Measurements from ENCODE around the gene ZIC4.

ZIC4 gene

DNA sequence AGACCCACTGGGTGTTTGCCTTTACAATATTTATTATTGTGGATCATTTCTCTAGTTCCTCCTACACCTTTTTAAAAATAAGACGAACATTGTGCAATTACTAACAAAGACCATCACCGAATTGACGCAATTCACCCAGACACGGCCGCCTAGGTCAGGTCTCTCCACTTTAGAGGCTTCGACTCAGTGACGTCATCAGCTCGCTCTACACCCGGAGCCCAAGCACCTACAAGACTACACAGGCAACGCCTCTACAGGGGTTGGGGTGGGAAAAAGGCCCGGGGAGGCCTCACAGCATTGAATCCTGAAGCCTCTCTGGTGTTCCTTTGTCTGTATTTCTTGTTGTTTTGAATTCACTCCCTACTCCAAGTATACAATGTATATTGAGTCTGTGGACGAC is 16.6 kb downstream of the ZIC4 start:
- DNase-seq, result no peak

DNA sequence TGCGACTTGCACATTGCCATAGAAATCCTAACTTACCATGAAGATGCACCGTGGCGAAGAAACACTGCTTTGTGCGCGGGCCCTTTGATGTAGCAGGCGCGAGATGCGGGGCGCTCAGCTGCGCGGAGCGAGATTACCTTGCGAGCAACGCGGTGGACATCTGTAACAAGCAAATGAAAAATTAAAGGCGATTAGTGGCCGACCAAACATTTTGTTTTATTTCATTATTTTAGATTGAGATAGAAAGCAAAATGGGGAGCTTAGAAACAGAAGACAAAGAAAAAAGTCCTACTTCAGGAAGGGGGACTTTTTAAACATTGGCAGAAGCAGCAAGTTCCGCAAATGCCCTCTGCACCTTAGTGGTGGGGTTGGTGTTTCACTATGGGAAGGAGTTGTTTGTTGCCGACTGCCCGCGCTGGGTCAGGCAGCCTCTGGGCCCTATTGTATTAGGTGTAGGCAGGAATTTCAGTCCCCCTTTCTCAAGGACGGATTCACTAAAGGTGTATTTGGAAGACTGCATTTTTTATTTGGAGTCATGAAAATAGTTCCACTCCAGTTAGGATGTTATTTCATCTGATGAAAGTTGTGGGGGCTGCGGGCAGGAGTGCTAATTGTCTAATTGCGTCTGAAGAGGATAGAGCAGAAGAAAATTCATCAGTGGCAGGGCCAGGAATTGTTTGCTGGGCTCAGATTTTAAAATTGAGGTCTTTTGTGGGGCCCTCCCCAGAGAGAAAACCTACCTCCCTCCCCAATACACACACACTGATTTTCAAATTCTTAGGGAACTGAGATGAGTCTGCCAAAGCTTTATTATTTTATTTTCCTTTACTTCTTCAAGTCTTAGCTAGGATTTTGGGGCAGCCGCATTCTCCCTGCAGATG is 17.4 kb downstream of the ZIC4 start:
- DNase-seq, result no peak

DNA sequence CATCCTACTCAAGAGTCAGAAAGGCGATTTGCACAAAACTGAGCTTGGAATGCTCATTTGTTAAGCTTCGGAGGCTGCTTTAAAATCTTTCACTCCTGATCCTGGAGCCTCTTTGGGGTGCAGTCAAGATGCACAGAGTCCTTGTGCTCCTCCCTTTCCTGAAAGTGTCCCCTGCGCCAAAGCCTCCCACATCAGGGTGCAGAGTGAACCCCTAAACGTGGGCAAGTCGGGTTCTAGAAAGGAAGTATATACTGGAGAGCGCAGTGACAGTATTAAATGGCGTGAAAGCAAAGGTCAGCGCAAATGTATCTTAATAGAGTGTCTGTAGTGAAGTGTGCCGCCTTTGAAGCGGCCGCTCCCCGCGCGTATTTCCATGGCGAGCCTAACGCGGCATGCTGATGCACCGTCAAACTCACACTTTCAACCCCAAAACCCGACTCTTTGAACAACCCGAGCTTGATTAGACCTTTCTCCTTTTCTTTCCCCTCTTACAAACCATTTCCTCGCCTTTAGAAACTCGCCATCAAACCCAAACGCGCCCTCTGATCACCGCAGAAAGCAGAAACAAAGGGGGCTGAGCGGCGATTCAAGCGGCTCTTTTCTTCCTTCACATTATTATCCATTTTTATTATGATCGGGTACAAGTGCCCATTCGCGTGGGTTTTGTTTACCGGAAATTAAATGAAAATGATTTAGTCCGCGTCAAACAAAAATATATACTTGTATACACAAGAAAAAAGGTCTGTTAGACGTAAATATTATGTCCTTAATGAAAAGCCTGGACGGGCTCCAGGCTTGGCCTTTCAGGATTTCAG is 18.3 kb downstream of the ZIC4 start:
- no peak for DNase-seq

DNA sequence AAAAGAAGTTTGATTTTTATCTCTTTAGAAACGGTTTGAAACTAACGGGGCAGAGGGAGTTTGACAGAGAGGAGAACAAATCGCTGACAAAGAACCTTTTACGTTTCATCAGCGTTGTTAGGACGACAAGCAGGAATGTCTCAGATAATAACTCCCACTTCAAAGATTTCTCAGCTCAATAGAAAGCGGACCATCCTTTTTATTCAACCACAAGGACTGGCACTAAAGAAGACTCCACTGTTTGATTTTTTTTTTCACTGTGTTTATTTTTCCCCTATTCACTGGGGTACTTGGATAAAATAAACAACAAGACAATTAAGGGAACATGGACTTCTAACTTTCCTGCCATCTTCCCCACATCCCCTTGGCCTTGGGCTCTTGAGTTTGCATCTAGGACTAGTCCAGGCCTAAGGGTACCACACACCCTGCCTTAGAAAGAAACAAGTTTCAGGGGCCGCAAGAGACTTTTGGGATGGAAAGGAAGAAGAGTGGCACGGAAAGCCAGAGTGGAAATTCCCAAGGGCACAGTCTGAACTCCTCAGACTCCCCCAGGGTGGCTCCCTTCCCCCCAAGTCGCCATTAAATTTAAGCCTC is 19.0 kb downstream of the ZIC4 start:
- DNase-seq, result no peak

DNA sequence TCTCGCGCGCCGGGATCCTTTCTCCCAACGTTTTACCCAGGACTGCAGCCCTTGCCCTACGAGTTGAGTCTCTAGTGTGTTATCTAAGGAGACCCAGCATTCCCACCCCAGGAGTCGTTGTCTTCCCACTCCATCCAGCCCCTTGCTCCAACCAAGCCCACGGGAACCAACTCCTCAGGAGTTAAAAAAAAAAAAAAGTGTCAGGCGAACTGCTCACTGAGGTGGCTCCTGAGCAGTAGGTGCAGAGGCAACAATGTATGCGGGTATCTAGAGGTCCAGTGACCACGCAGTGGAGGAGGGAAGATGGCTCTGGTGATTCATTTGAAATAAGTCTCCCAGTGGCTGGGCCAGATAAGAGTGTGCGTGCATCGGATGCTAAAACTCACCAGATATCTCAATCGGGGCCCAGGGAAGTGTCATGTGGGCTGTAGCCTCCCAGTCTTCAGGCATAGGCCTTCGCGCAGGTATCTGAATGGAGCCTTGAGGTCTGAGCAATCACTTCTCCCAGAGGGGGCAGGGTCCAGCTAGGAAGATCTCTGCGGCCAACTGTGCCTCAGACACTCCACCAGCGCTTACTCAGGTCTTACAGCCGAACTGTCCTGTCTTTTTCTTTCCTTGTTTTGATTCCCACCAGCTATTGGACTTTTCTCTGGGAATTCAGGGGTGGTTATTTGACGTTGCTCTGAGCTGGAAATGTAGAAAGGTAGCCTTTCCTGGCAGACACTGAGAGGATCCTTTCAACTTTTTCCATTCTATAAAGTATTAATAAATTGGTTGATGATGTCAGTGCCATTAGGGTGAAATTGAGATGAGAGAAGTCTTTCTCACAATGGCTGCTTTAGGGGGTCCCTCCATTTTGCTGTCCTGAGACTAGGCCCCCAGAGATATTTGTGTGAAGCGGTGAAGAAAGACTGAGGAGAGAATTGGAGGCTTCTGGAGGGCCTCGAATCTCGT is 21.0 kb downstream of the ZIC4 start:
- no peak for DNase-seq

DNA sequence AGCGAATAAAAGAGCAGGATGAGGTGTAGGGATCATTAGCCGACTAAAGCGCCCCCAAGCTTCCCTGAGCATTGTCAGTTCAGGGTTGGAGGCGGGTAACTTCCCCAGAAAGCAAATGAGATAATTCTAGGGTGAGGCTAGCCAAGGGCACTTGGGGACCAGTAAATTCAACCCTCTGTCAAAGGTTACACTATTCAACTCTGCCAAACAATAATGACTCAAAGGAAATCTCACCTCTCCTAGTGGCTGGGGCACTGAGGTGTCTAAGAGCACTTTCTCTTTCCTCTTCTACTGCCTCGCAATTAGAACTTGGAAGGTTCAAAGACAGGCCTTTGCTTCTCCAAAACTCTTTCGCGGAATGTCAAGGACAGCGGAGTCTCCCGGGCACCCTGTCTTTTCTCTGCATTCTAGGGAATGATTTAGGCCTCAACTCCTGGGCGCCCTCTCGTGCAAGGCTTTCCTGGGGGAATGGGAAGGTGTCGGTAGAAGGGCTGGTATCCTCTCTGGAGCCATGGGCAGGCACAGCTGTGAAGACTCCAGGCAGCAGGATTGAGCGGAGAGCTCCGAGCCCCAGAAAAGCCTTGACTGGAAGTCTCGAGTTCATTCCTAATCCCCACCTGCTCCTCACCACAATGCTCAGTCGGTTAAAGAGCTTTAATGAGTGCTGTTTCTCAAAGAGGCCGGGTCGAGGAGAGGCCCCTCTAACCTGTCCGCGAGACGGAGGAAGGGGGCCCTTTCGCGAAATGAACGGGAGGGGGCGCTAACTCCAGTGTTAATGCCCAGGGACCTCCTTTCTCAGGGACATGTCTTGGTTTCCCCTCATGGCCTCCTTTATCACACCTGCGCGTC is 21.9 kb downstream of the ZIC4 start:
- no peak for DNase-seq

DNA sequence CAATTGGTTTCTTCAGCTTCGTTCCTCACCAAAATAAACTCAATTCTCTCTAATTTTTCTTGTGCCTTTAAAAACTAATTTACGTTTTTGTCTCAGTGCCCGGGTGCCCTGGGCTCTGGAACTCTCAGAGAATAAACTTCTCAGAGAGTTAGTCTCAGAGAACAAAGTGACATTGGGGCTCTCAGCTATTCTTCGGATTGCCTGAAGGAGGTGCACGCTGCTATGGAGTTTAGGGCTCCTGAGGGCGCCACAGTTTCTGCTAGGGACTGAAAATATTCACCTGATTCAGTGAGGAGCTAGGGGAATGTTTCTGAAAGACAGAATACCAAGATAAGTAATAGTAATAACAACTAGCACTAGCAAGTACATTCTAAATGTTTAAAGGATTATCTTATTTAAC is 22.7 kb downstream of the ZIC4 start:
- no peak for DNase-seq

DNA sequence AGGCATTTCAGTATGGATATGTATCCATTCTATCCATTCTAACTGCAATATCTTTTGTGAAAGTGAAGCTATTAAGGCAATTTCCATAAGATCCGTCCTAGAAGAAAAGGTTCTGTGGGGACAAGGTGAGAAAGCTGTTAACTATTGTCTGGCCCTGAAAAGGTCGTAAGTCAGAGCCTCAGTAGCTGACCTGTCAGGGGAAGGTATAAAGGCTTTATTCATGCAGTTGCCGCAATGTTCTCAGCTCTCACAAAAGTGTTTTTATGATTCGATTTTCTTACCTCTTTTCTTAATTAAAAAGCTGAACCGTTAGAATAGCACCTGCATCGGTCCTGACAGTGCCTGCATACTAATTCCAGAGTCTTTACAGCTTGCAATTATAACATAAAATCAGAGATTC is 24.7 kb downstream of the ZIC4 start:
- DNase-seq, result no peak

DNA sequence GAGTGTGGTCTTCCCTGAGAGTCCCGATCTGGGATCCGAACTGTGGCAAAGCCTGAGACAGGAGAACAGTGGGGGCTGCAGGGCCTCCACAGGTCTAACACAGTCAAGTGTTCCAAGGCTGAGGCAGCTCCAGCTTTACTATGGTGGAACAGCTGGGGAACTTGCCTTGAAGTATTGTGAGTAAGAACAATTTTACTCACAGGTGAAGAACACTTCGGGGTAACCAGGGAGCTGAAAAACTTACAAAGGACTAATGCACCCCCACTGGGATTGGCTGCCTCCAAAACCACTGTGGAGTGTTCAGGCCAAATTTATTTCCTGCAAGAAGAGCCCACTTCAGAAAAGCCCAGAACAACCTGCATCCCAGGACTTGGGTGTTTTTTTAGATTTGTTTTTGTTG is 25.4 kb downstream of the ZIC4 start:
- no peak for DNase-seq

DNA sequence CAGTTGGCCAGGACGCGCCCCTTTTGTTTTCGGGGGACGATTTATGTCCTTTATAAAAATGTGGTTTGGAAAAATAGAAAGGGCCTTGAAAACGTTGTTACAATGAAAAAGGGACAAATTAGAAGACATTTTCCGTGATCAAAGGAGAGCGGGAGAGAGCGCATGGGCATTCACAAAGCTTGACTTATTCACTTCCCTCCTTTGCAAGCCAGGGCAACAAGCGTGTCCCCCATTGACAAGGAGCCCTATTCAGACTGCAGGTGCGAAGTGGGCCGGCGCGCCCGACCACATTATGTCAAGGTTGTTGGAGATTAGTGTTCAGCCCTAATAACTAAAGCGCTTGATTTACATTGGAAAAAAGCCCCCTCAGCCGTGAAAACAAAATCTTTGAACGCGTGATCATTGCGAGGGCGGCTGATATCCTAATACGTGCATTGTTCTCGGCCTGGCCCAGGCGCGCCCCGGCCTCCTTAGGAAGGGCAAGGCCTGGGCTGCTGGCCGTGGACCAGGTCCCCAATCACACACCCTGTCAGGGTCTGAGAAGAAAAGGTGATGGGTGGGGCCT is 25.9 kb downstream of the ZIC4 start:
- DNase-seq, result no peak

DNA sequence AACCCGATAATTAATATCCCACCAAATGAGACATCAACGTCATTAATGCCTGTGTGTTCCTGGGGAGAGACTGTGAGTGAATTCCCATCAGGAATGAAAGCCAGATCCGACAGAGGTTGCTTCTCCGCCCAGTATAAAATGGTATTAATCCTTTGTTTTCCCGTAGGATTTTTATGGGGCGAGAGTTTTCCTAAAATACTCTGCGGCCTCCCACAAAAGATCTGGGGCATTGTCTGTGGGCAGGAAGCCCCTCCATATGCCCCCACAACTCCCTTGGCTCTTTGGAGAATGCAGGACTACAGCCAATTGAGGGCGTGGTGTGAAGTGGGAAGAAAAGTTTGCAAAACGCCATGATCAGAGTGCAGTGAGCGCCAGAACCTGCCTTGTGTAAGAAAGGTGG is 26.7 kb downstream of the ZIC4 start:
- no peak for DNase-seq

DNA sequence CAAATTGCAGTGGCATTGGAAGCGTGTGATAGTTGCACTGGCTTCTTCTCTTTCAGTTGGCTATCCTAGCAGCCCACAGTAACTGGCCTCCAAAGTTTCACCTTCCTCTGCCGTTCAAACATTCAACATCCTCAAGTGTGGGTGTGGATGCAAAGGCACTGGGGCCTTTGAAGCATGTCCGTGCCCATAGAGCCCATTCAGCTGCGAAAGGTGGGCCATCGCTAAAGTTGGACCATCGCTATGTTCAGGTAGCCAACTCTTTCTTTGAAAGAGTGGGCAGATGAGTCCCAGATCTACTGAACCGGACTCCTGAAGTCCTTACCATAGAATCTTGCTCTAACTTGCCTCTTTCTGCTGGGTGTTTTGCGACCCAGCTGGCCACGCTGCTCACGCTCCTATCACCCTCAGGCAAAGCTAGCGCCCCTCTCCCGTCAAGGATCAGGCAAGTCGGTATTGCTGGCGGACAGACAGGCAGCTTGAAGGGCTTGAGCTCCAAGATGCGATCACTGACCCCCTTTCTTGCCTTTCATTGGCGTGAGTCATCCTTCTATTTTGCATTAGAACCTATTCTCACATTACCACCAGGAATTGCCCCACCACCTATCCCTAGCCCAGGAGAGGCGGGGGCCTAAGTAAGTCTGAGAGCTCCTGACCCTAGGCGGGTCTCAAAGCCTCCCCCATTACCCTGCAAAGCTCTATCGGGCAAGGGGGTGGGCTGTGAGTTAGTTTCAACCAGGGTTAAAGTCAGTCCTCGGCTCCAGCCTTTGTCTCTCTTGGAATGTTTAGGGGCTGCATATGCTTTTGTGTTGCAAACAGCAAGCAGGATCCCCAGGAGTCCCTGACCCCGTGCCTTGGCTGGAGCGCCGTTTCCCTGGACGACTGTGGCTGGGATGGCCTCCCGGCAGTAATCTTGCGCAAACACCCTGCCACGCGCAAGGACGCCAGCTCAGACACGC is 28.7 kb downstream of the ZIC4 start:
- no peak for DNase-seq

DNA sequence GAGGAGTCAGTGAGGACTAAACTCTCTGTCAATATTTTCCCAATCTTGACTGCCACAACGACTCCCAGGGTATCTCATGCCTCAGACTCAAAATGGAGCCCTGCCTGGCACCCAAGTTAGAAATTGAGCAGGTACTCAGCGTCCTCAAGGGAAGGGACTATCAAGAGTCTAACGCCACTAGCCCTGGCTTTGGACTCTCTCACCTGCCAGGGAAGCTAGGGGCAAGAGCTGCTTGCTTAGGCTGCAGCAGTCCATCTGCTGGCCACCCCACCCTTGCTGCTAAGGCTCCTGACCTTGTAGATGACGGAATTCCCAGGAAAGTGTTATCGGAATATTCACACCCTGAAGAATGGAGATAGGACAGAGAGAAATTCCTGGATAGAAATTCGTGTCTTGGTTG is 33.0 kb downstream of the ZIC4 start:
- no peak for DNase-seq

DNA sequence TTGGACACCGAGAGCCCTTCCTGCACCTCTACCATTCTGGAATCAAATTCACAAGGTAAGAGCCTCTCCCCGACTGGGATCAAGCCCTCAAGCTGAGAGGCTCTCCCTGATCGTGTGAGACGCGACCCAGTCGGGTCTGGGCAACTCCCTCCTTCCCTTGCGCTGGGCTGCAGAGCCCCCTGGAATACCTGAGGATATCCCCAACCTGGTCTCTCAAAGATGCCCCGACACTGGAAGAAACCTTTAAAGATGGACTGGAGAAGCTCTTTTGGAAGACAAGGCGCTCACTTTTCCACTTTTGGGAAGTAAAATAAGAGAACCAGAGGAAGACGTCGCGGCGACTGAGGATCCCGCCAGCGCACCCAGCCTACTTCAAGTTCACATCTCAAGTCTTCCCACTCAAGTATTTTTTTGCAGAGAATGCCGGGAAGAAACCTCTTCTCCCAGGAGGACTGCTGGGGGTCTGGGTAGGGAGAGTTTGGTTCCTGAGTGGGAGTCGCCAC is 33.8 kb downstream of the ZIC4 start:
- DNase-seq, result no peak

DNA sequence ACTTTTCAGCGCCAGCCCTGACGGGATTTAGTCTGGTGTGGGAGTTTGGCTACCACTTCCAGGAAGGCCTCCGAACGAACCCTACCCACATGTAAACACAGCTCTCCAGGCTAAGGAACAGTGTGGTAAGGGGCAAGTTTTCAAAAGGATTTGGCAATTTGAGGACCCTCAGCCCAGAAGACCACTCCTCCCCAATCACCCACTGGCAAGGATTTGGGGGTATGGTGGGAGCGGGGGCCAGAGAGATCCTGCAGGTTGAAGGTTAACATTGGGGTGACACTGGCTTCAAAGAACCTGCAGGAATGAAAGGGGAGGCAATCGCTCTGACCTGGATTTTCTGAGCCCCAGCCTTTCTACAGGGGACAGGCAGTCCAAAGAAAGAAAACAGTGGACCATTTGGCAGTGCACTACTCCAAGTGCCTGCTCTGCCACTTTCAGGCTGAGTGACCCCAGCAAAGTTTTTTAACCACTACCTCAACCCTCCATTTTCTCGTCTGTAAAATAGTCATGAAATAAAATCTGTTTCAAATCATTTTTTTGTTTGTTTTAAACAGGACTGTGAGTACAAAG is 34.5 kb downstream of the ZIC4 start:
- no peak for DNase-seq

DNA sequence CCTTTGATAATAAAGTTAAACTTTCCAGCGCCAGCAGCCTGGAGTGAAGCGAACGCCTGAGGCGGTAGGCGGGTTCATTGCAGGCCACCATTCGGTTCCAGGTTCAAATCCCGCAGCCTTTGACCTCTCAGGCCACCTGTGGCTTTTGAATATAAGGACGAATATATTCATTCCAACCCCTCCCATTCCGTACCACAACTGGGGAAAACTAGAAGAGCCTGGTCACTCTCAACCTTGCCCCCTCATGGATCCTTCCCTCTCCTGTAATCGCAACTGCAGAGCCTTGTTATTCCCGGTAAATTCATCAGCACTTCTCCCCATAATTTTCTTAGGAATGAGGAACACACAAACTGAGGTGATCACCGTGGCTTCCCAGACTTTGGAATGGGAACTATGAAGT is 35.2 kb downstream of the ZIC4 start:
- DNase-seq, result no peak

DNA sequence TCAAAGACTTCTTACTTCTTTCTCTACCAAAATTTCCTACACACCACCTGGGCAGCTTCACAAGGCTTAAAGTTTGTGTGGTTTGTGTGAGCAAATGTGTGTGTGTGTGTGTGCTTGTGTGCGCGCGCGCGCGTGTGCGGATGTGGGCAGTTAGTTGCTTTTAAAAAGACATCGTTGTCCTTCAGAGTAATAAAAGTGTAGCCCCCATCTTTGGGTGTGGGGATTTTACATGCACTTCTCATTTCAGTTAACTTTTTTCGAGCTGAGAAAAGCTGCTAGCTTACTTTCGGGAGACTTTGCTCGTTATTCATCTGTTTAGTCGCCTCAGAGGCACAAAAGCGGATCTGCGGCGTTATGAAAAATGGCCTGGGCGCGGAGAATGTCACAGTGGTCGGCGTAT is 36.0 kb downstream of the ZIC4 start:
- no peak for DNase-seq

DNA sequence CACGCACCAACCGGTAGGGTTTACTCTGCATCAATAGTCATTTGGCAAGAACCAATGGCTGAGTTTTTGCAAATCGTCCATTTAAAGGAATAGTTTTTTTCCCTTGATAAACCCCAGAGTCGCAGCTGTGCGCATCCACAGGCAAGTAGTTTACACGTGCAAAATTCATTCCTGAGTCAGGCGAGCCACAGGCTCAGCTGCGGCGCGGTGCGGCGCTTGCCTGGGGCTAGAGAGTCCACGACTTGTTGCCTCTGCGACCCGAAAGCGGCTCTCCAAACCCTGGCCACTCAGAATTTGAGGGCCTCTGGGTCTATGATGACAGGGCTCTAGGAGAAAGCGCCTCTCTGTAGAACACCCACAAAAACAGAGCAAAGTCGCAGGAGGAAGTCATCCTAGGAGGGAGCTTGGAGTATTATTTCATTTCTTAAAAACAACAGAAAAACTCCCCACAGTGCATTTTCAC is 36.7 kb downstream of the ZIC4 start:
- DNase-seq, result no peak

DNA sequence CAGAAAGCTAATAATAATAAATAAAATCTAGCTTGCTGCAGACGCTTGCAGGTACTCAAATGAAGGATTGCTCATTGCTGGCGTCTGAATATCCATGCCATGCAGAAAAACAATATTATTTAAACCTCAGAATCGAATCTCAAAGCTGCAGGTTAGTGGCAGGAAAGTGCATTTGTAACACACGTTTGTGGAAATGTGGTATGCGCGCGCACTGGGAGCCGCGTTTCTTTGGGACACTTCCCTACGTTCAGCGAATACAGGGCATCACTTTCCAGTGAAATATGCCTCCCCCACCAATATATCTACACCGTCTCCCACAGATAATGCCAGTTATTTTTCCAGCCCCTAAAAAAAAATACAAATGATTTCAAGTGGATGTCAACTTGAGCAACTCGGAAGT is 37.1 kb downstream of the ZIC4 start:
- no peak for DNase-seq

All from CD4-positive, alpha-beta T cell treated with Interleukin-4 for 1 hour (primary cell).